T-helper 17 cell (primary cell): ENCODE measurements around the gene DLST. TPM values are rescaled to one million over a fixed set of nuclear protein-coding genes. Genes with fewer than 3 reads are reported as not detected.

ENCODE experiments used
- ATAC-seq: fragments of 150-1000 bp; cut with Tn5 transposase; 2 replicates; pipeline ENCODE4 v1.10.0; 2021; ENCODE audit warnings: mild to moderate bottlenecking, moderate library complexity
- DNase-seq, 3 donors: peaks; one replicate each; pipeline versions ENCODE4 v3.0.0 to v3.0.0-alpha.2; 2020 to 2021
- H3K9me3 ChIP-seq: one replicate; pipeline ENCODE4 v1.7.0; 2013; ENCODE audit warnings: low read length, mild to moderate bottlenecking; ENCODE audit not compliant: control insufficient read depth, poor library complexity, severe bottlenecking
- H3K27ac Mint-ChIP-seq: one replicate; pipeline ENCODE4 v1.8.0; 2022; ENCODE audit warnings: mild to moderate bottlenecking, moderate library complexity, mixed read lengths
- H3K27me3 Mint-ChIP-seq: one replicate; pipeline ENCODE4 v1.8.0; 2022; ENCODE audit warnings: mixed read lengths
- H3K36me3 Mint-ChIP-seq: one replicate; pipeline ENCODE4 v1.8.0; 2022; ENCODE audit warnings: low read depth, mixed read lengths
- H3K4me1 Mint-ChIP-seq: one replicate; pipeline ENCODE4 v1.8.0; 2022; ENCODE audit warnings: mild to moderate bottlenecking, mixed read lengths
- H3K4me3 Mint-ChIP-seq: one replicate; pipeline ENCODE4 v1.8.0; 2022; ENCODE audit warnings: mild to moderate bottlenecking, moderate library complexity, mixed read lengths
- total RNA-seq, 4 donors: library from RNA in 2 of 4; stranded (reverse) in 2 of 4; gene quantifications; one replicate each; pipeline ENCODE4 v1.2.3 and lab custom pipeline; 2022 to 2026

The DLST gene
- total RNA-seq, 2 donors from 2014 or later, result 127 to 134 TPM

GRCh38 chr14:74910556-74910955 lies 28.8 kb downstream of the DLST start:
- Mint-ChIP-seq H3K27ac (no peak overlapping the region), H3K36me3 (no peaks in the 10 kb centered on the region), H3K4me3 (no peak overlapping the region), H3K4me1 (no peaks in the 10 kb centered on the region), H3K27me3 (no peaks in the 10 kb centered on the region)
- no peak for ATAC-seq
- no peak for DNase-seq
- no peaks in the 10 kb centered on the region for H3K9me3 ChIP-seq

DNA sequence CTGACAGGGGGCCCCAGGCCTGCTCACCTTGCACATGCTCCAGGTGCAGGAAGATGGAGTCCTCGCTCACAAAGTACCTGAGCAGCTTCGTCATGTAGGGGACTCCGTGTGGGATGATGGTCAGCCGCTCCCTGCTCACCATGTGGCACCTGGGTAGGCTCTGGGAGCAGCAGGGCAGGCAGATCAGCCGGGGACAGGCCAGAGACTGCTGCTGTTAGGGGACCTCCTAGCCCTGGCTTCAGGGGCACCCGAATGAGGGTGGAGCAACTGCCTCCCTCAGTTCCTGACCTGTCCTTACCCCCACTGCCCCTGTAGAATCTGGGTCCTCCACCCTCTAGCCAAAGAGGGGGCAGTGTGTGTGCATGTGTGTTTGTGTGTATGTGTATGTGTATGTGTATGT lies 29.5 kb downstream of the DLST start:
- no peaks in the 10 kb centered on the region for H3K27me3 Mint-ChIP-seq
- H3K4me3 Mint-ChIP-seq, result no peak overlapping the region
- ATAC-seq (no peak), DNase-seq (no peak)
- no peak overlapping the region for H3K27ac Mint-ChIP-seq
- no peaks in the 10 kb centered on the region for H3K4me1 Mint-ChIP-seq
- no peaks in the 10 kb centered on the region for H3K9me3 ChIP-seq
- no peaks in the 10 kb centered on the region for H3K36me3 Mint-ChIP-seq

DNA sequence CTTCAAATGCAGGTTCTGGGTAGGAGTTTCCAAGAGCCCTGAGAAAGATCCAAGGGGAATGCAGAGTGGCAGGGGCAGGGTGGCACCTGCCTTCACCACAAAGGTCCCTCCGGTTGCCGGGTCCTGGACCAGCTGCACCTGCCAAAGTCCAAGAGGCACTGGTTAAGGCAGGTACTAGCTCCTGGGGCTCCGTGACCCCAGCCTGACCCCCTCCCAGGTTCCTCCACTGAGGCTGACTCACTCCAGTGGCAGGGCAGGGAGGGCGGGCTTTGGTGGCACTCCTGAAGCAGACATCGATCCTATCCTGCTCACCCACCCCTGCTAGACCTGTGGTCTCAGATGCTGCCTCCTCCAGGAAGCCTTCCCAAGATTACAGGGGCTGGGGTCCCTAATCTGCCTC lies 30.0 kb downstream of the DLST start:
- H3K36me3 Mint-ChIP-seq, result no peaks in the 10 kb centered on the region
- ATAC-seq, result no peak
- no peaks in the 10 kb centered on the region for H3K27me3 Mint-ChIP-seq
- H3K4me1 Mint-ChIP-seq, result no peaks in the 10 kb centered on the region
- H3K27ac Mint-ChIP-seq, result no peak overlapping the region
- no peaks in the 10 kb centered on the region for H3K9me3 ChIP-seq
- H3K4me3 Mint-ChIP-seq, result no peak overlapping the region
- DNase-seq, result no peak

- Mint-ChIP-seq H3K27me3 (no peaks in the 10 kb centered on the region), H3K27ac (no peak overlapping the region), H3K4me3 (no peak overlapping the region), H3K36me3 (no peaks in the 10 kb centered on the region), H3K4me1 (no peaks in the 10 kb centered on the region)
- ATAC-seq, result no peak
- DNase-seq, result no peak
- no peaks in the 10 kb centered on the region for H3K9me3 ChIP-seq
These were observed 30.4 kb downstream of the DLST start for GRCh38 chr14:74912111-74912510.

DNA sequence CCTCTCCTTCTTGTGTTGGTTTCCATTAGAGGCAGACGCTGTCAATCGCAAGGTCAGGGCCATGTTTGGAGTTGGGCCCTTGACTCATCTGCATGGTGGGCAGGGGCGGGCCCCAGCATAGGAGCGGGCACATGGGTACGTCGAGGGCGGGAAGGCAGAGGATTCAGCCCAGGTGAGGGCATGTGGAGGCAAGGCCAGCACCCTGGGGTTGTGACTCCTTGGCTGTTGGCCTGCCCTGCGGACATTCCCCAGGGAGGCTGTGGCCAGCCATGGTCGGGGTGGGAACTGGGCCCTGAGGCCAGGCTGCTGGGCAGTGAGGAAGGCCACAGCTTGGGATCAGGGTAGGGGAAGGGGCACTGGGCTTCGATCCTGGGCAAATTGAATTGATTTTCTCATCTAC lies 31.1 kb downstream of the DLST start:
- Mint-ChIP-seq H3K4me1 (no peaks in the 10 kb centered on the region), H3K36me3 (no peaks in the 10 kb centered on the region), H3K27ac (no peak overlapping the region), H3K27me3 (no peaks in the 10 kb centered on the region), H3K4me3 (no peak overlapping the region)
- H3K9me3 ChIP-seq, result no peaks in the 10 kb centered on the region
- no peak for ATAC-seq
- DNase-seq, result no peak

- no peak overlapping the region for H3K4me3 Mint-ChIP-seq
- H3K27me3 Mint-ChIP-seq, result no peaks in the 10 kb centered on the region
- no peak overlapping the region for H3K27ac Mint-ChIP-seq
- no peaks in the 10 kb centered on the region for H3K9me3 ChIP-seq
- no peaks in the 10 kb centered on the region for H3K36me3 Mint-ChIP-seq
- H3K4me1 Mint-ChIP-seq, result no peaks in the 10 kb centered on the region
- no peak for ATAC-seq
- no peak for DNase-seq
These were observed 31.7 kb downstream of the DLST start for GRCh38 chr14:74913393-74913910.

GRCh38 chr14:74913986-74914573 lies 32.4 kb downstream of the DLST start:
- H3K27me3 Mint-ChIP-seq, result no peaks in the 10 kb centered on the region
- H3K4me1 Mint-ChIP-seq, result no peaks in the 10 kb centered on the region
- no peak for DNase-seq

GRCh38 chr14:74915426-74915825 lies 33.7 kb downstream of the DLST start:
- Mint-ChIP-seq H3K4me1 (no peaks in the 10 kb centered on the region), H3K27me3 (no peaks in the 10 kb centered on the region), H3K36me3 (no peaks in the 10 kb centered on the region), H3K4me3 (no peak overlapping the region), H3K27ac (no peak overlapping the region)
- DNase-seq, result no peak
- no peak for ATAC-seq
- no peaks in the 10 kb centered on the region for H3K9me3 ChIP-seq

More at GRCh38 chr14:74913986-74914573, 32.4 kb downstream of the DLST start:
- Mint-ChIP-seq H3K27ac (no peak overlapping the region), H3K4me3 (no peak overlapping the region), H3K36me3 (no peaks in the 10 kb centered on the region)
- no peak for ATAC-seq
- H3K9me3 ChIP-seq, result no peaks in the 10 kb centered on the region

GRCh38 chr14:74915826-74916225 lies 34.1 kb downstream of the DLST start:
- Mint-ChIP-seq H3K27ac (no peak overlapping the region), H3K27me3 (no peaks in the 10 kb centered on the region), H3K4me3 (no peak overlapping the region), H3K4me1 (peaks cover 2% of the 10 kb centered on the region), H3K36me3 (no peaks in the 10 kb centered on the region)
- DNase-seq (no peak), ATAC-seq (no peak)
- no peaks in the 10 kb centered on the region for H3K9me3 ChIP-seq

GRCh38 chr14:74917178-74917543 lies 35.4 kb downstream of the DLST start:
- peaks cover 5% of the 10 kb centered on the region for H3K4me1 Mint-ChIP-seq
- H3K9me3 ChIP-seq, result no peaks in the 10 kb centered on the region
- ATAC-seq (no peak), DNase-seq (no peak)
- H3K4me3 Mint-ChIP-seq, result no peak overlapping the region
- no peaks in the 10 kb centered on the region for H3K36me3 Mint-ChIP-seq
- peak overlapping the region; percentile 54 for H3K27ac Mint-ChIP-seq
- no peaks in the 10 kb centered on the region for H3K27me3 Mint-ChIP-seq

DNA sequence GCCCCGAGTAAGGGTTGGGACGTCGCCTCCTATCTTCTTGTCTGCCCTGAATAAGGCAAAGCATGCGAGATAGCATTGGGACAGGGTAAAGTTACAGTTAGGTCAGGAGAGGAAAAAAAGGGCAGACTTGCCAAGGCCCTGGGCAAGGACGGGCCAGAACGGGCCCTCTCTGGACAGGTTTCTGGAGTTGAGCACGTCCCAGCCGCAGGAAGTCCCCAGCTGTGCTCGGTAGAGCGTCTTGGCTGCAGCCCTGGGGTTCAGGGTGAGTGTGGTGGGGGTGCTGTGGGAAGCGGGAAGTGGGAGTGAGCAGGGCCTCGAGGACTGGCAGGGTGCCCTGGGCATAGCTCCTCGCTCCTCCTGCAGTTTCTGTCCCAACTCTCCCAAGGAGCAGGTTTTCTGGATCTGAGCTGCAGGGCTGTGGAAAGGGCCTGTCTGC lies 35.9 kb downstream of the DLST start:
- H3K9me3 ChIP-seq, result no peaks in the 10 kb centered on the region
- ATAC-seq, result no peak
- Mint-ChIP-seq H3K4me3 (no peak overlapping the region), H3K36me3 (no peaks in the 10 kb centered on the region), H3K4me1 (peaks cover 6% of the 10 kb centered on the region), H3K27me3 (no peaks in the 10 kb centered on the region), H3K27ac (peak overlapping the region; percentile 54)
- no peak for DNase-seq

- H3K27me3 Mint-ChIP-seq, result no peaks in the 10 kb centered on the region
- no peaks in the 10 kb centered on the region for H3K9me3 ChIP-seq
- H3K27ac Mint-ChIP-seq, result no peak overlapping the region
- H3K36me3 Mint-ChIP-seq, result no peaks in the 10 kb centered on the region
- H3K4me3 Mint-ChIP-seq, result no peak overlapping the region
- peaks cover 6% of the 10 kb centered on the region for H3K4me1 Mint-ChIP-seq
- ATAC-seq (no peak), DNase-seq (no peak)
These were observed 36.7 kb downstream of the DLST start for GRCh38 chr14:74918380-74918779.

GRCh38 chr14:74919421-74920165 lies 37.9 kb downstream of the DLST start:
- no peak for DNase-seq
- H3K9me3 ChIP-seq, result no peaks in the 10 kb centered on the region
- peaks cover 9% of the 10 kb centered on the region for H3K4me1 Mint-ChIP-seq
- no peak overlapping the region for H3K4me3 Mint-ChIP-seq
- peaks cover 3% of the 10 kb centered on the region for H3K36me3 Mint-ChIP-seq
- peaks cover 7% of the 10 kb centered on the region for H3K27me3 Mint-ChIP-seq
- no peak for ATAC-seq
- no peak overlapping the region for H3K27ac Mint-ChIP-seq

DNA sequence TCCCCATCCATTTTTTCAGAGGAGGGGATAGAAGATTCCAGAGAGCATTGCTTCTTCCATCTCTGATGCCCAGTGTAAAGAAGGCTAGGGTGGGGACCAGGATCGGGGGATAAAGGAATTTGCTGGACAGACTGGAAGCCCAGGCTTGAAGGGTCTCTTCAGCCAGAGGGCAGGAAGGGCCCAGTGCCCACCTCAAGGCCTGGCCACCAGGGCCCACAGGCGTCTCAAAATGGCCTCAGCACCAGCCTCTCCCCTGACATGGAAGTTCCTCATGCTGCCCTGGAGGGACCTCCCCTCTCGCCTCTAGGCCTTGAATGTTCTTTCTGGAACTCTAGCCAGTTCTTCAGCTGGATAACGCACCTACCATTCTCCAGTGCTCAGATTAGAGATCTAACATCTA lies 38.6 kb downstream of the DLST start:
- Mint-ChIP-seq H3K27ac (no peak overlapping the region), H3K27me3 (peaks cover 11% of the 10 kb centered on the region), H3K4me3 (no peak overlapping the region), H3K36me3 (peaks cover 3% of the 10 kb centered on the region), H3K4me1 (peaks cover 9% of the 10 kb centered on the region)
- ATAC-seq, result no peak
- H3K9me3 ChIP-seq, result no peaks in the 10 kb centered on the region
- DNase-seq, result no peak
